Activated naive CD8-positive, alpha-beta T cell (primary cell): ENCODE measurements around the gene OR4L1.
"Not testable (repeated sequence)": the region's sequence is repeated elsewhere in the genome, so short reads cannot be mapped to it uniquely, and the experiment has no call there.

Source experiments
- H3K27ac Mint-ChIP-seq: one replicate; pipeline ENCODE4 v1.8.0; 2021; ENCODE audit warnings: mixed read lengths
- H3K27me3 Mint-ChIP-seq: one replicate; pipeline ENCODE4 v1.8.0; 2021; ENCODE audit warnings: mixed read lengths
- H3K36me3 Mint-ChIP-seq: one replicate; pipeline ENCODE4 v1.8.0; 2021; ENCODE audit warnings: mixed read lengths
- H3K4me1 Mint-ChIP-seq: one replicate; pipeline ENCODE4 v1.8.0; 2021; ENCODE audit warnings: low read depth, mixed read lengths
- H3K4me3 Mint-ChIP-seq: one replicate; pipeline ENCODE4 v1.8.0; 2021; ENCODE audit warnings: mild to moderate bottlenecking, mixed read lengths
- H3K9me3 Mint-ChIP-seq: one replicate; pipeline ENCODE4 v1.8.0; 2021; ENCODE audit warnings: low read depth, mixed read lengths

The OR4L1 gene, protein sequence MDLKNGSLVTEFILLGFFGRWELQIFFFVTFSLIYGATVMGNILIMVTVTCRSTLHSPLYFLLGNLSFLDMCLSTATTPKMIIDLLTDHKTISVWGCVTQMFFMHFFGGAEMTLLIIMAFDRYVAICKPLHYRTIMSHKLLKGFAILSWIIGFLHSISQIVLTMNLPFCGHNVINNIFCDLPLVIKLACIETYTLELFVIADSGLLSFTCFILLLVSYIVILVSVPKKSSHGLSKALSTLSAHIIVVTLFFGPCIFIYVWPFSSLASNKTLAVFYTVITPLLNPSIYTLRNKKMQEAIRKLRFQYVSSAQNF

DNA sequence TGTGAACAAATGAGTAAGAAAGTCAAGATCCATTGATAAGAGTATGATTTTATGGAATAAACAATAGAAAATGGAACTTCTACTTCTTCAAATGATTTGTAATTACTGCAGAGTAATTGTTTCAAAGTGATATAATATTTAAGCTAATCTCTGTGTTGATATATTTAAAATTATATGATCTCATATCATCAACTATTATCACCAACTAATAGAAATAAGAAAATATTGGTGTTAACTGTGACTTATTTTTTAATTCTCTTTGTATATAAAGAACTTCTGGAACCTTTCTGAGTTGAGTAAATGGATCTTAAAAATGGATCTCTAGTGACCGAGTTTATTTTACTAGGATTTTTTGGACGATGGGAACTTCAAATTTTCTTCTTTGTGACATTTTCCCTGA lies at the start of gene OR4L1:
Gene OR4L1 (plus strand): TSS at position 301 of the 400 bp plus-strand sequence. CDS start 0 bp downstream, at position 301.
- Mint-ChIP-seq H3K4me1 (no peaks in the 10 kb centered on the region), H3K9me3 (no peaks in the 10 kb centered on the region), H3K27me3 (peaks cover 2% of the 10 kb centered on the region), H3K27ac (no peak within 1 kb of the TSS), H3K36me3 (peaks cover 3% of the 10 kb centered on the region), H3K4me3 (no peak within 1 kb of the TSS)

DNA sequence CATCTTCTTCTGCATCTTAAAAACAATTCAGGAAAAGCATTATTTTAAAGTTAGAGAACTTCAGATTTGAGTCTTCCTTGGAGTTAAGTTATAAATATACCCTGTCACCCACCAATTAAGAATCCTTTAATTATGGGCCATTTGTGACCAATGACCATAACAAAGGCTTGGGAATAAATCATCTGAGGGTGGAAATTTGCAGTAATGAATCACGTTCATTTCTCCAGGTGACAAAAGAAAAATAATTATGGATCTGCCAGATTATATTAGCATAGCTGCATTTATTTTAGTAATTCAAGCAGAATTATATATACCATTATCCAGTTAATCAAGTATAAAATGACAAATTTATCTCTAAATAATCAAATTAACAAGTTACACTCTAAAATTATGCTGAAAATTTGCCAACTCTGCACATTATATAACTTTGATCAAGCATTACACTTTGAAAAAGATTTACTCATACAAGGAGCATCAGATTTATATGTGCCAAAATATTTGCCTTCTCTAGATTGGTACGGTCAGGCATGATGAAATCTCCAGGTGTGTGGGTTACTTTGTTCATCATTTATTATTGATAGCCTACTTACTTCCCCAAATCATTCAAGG lies 40.5 kb upstream of the OR4L1 start, which contains the start of gene OR4K14:
Gene OR4K14 (minus strand): TSS at position 51 of the 609 bp plus-strand sequence. CDS start 4,114 bp downstream, outside the sequence.
- Mint-ChIP-seq H3K9me3 (peaks cover 3% of the 10 kb centered on the region), H3K4me1 (no peaks in the 10 kb centered on the region), H3K4me3 (no peak within 1 kb of the TSS)

GRCh38 chr14:20031058-20031457 lies 28.8 kb upstream of the OR4L1 start:
- Mint-ChIP-seq H3K9me3 (no peaks in the 10 kb centered on the region), H3K36me3 (no peaks in the 10 kb centered on the region), H3K27ac (no peak overlapping the region), H3K4me1 (peaks cover 1% of the 10 kb centered on the region), H3K4me3 (no peak overlapping the region), H3K27me3 (no peaks in the 10 kb centered on the region)

More for the DNA sequence above, 40.5 kb upstream of the OR4L1 start, which contains the start of gene OR4K14:
- Mint-ChIP-seq H3K36me3 (no peaks in the 10 kb centered on the region), H3K27me3 (peaks cover 2% of the 10 kb centered on the region), H3K27ac (no peak within 1 kb of the TSS)

GRCh38 chr14:20035449-20035848 lies 24.4 kb upstream of the OR4L1 start:
- Mint-ChIP-seq H3K27ac (no peak overlapping the region), H3K4me1 (no peaks in the 10 kb centered on the region), H3K4me3 (no peak overlapping the region), H3K9me3 (peaks cover 4% of the 10 kb centered on the region), H3K36me3 (no peaks in the 10 kb centered on the region), H3K27me3 (no peaks in the 10 kb centered on the region)

GRCh38 chr14:20035938-20036337 lies 23.9 kb upstream of the OR4L1 start, which contains the start of gene OR4K13:
Gene OR4K13, minus strand, starts transcription at chr14:20036038. Its CDS starts 1,280 bp downstream, at chr14:20034758.
- no peak within 1 kb of the TSS for H3K4me3 Mint-ChIP-seq
- no peaks in the 10 kb centered on the region for H3K36me3 Mint-ChIP-seq
- no peaks in the 10 kb centered on the region for H3K4me1 Mint-ChIP-seq
- H3K9me3 Mint-ChIP-seq = peaks cover 4% of the 10 kb centered on the region
- H3K27me3 Mint-ChIP-seq = no peaks in the 10 kb centered on the region
- no peak within 1 kb of the TSS for H3K27ac Mint-ChIP-seq

- Mint-ChIP-seq H3K36me3 (peaks cover 5% of the 10 kb centered on the region), H3K27ac (no peak overlapping the region), H3K4me3 (no peak overlapping the region), H3K9me3 (no peaks in the 10 kb centered on the region), H3K4me1 (no peaks in the 10 kb centered on the region), H3K27me3 (peaks cover 9% of the 10 kb centered on the region)
These were observed 15.6 kb upstream of the OR4L1 start for GRCh38 chr14:20044243-20044642.

- H3K4me1 Mint-ChIP-seq = no peaks in the 10 kb centered on the region
- no peak overlapping the region for H3K4me3 Mint-ChIP-seq
- H3K27ac Mint-ChIP-seq = no peak overlapping the region
- H3K27me3 Mint-ChIP-seq = peaks cover 8% of the 10 kb centered on the region
- no peaks in the 10 kb centered on the region for H3K9me3 Mint-ChIP-seq
- peaks cover 2% of the 10 kb centered on the region for H3K36me3 Mint-ChIP-seq
These were observed 11.6 kb upstream of the OR4L1 start for GRCh38 chr14:20048202-20048601.

DNA sequence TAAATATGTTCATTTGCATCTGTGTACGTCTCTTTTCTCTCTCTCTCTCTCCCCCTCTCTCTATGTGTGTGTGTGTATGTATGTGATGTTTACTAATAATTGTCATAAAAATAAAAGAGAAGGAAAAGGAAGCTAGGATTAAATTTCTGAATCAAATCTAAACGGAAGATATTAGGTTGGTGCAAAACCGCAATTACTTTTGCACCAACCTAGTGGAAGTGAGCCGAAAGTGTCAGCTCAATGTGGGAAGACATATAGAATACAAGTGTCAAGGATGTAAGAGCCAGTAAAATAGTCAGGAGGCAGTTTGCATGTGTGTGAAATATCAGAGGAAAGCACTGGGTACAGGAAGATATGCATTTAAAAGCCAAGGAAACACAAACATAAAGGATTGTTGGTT lies 32.2 kb downstream of the OR4L1 start:
- Mint-ChIP-seq H3K4me3 (no peak overlapping the region), H3K27me3 (peaks cover 2% of the 10 kb centered on the region), H3K36me3 (no peaks in the 10 kb centered on the region), H3K27ac (no peak overlapping the region), H3K9me3 (no peaks in the 10 kb centered on the region), H3K4me1 (no peaks in the 10 kb centered on the region)

DNA sequence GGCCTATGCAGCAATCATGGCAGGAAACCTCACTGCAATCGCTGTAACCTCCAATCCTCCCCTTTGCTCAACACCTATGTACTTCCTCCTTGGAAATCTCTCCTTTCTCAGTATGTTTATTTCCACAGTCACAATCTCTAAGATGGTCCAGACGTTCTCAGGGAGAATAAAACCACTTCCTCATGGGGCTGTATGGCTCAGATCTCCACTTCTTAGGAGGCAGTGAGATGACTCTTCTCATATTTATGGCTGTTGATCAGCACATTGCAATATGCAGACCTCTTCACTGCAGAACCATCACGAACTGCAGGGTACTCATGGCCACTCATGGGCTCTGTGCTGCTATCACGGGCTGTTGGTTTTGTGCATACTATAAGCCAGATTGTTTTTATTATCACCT lies 33.6 kb downstream of the OR4L1 start:
- H3K4me1 Mint-ChIP-seq = no peaks in the 10 kb centered on the region
- no peaks in the 10 kb centered on the region for H3K36me3 Mint-ChIP-seq
- no peak overlapping the region for H3K4me3 Mint-ChIP-seq
- peaks cover 2% of the 10 kb centered on the region for H3K27me3 Mint-ChIP-seq
- no peaks in the 10 kb centered on the region for H3K9me3 Mint-ChIP-seq
- no peak overlapping the region for H3K27ac Mint-ChIP-seq

GRCh38 chr14:20098926-20099770 lies 39.3 kb downstream of the OR4L1 start:
- H3K27ac Mint-ChIP-seq, H3K9me3 Mint-ChIP-seq, H3K4me3 Mint-ChIP-seq, H3K27me3 Mint-ChIP-seq, H3K4me1 Mint-ChIP-seq, H3K36me3 Mint-ChIP-seq: not testable (repeated sequence)

GRCh38 chr14:20110438-20110837 lies 50.6 kb downstream of the OR4L1 start, which contains the start of gene OR4K17:
Gene OR4K17, plus strand, starts transcription at chr14:20110739. Its CDS starts 6,761 bp downstream, at chr14:20117500.
- Mint-ChIP-seq H3K36me3 (no peaks in the 10 kb centered on the region), H3K27ac (no peak within 1 kb of the TSS), H3K4me1 (no peaks in the 10 kb centered on the region), H3K27me3 (no peaks in the 10 kb centered on the region), H3K4me3 (no peak within 1 kb of the TSS), H3K9me3 (no peaks in the 10 kb centered on the region)
